K562 (cell line): ENCODE measurements around the gene IFNAR2. TPM values are rescaled to one million over a fixed set of nuclear protein-coding genes. Genes with fewer than 3 reads are reported as not detected.

Experiments used
- ARNT ChIP-seq, 2 experiments: fragments of 450-650 bp; IDR thresholded peaks; 2 replicates each; pipeline ENCODE4 v1.6.1; 2016; ENCODE audit warnings: mild to moderate bottlenecking in 1 of 2
- BCL6 ChIP-seq: fragments of 250-450 bp; sonication (Bioruptor Pico); IDR thresholded peaks from 2 replicates; pipeline ENCODE4 v1.4.0; 2020
- BCLAF1 ChIP-seq, 2 experiments: fragments of 450-650 bp in 1 of 2; IDR thresholded peaks; 2 replicates each; pipeline ENCODE4 v1.6.1; 2011 to 2017; ENCODE audit warnings: low read depth in 2 of 2, antibody characterized with exemption in 1 of 2, borderline replicate concordance in 1 of 2, low read length in 1 of 2, mild to moderate bottlenecking in 1 of 2, mixed read lengths in 1 of 2; ENCODE audit not compliant: control insufficient read depth in 1 of 2
- CBX1 ChIP-seq: sonication (generic); IDR thresholded peaks from 2 replicates; pipeline ENCODE4 v1.6.1; 2016; ENCODE audit warnings: antibody characterized with exemption, low read depth, mild to moderate bottlenecking
- CBX5 ChIP-seq: IDR thresholded peaks from 2 replicates; pipeline ENCODE4 v1.6.1; 2014; ENCODE audit warnings: low read depth, borderline replicate concordance
- CHD1 ChIP-seq: fragments of 200-600 bp; sonication (generic); IDR thresholded peaks from one replicate; pipeline ENCODE4 v1.6.1; 2012; ENCODE audit warnings: mild to moderate bottlenecking, moderate library complexity, low read length, inconsistent platforms
- CREB5 ChIP-seq: fragments of 250-450 bp; sonication (Bioruptor Pico); IDR thresholded peaks from 2 replicates; pipeline ENCODE4 v1.5.0; 2020; ENCODE audit warnings: mild to moderate bottlenecking
- EGR1 ChIP-seq: fragments of 450-650 bp; conservative IDR thresholded peaks from 2 replicates; pipeline ENCODE4 v1.6.1; 2017; ENCODE audit warnings: mild to moderate bottlenecking
- PTRF ChIP-seq: fragments of 450-650 bp; IDR thresholded peaks from 2 replicates; pipeline ENCODE4 v1.6.1; 2016; ENCODE audit warnings: mild to moderate bottlenecking, missing genetic modification characterization, missing compliant biosample characterization
- SETDB1 ChIP-seq: IDR thresholded peaks from one replicate; pipeline ENCODE4 v1.6.1; 2012; ENCODE audit warnings: low read length, control low read depth, inconsistent platforms
- SMAD2 ChIP-seq: fragments of 150-350 bp; IDR thresholded peaks from 2 replicates; pipeline ENCODE4 v1.6.1; 2014; ENCODE audit warnings: low read depth, mild to moderate bottlenecking, low read length
- SREBF1 ChIP-seq: fragments of 150-350 bp; IDR thresholded peaks from 2 replicates; pipeline ENCODE4 v1.6.1; 2014; ENCODE audit warnings: antibody characterized with exemption, low read depth, low read length, borderline replicate concordance
- TRIM24 ChIP-seq, 2 experiments: fragments of 450-650 bp; IDR thresholded peaks; 2 replicates each; pipeline ENCODE4 v1.6.1; 2016
- TRIM28 ChIP-seq: fragments of 450-650 bp; IDR thresholded peaks from 2 replicates; pipeline ENCODE4 v1.6.1; 2017
- ZNF184 ChIP-seq: sonication (generic); formaldehyde crosslinking; IDR thresholded peaks from 2 replicates; pipeline ENCODE4 v1.5.0; 2020; ENCODE audit warnings: missing genetic modification reagents
- ZNF224 ChIP-seq: sonication (generic); formaldehyde crosslinking; IDR thresholded peaks from 2 replicates; pipeline ENCODE4 v1.8.0; 2022; ENCODE audit warnings: mild to moderate bottlenecking, missing genetic modification reagents
- ZNF561 ChIP-seq: fragments of 450-650 bp; formaldehyde crosslinking; conservative IDR thresholded peaks from 2 replicates; pipeline ENCODE4 v1.4.0; 2020; ENCODE audit warnings: mild to moderate bottlenecking, moderate library complexity
- polyA plus RNA-seq, 8 experiments: library from polyadenylated mRNA; depleted of rRNA in 4 of 8; stranded (reverse) in 5 of 8; unstranded in 3 of 8; fragments of >200 nt; fragmentation: Nextera tagmentation in 2 of 8; fragmentation: Illumina TruSeq in 1 of 8; extraction: Ambion mirVana in 2 of 8; extraction: Trizol in 1 of 8; gene quantifications; 2 replicates each; pipeline versions ENCODE4 v1.2.1 to v1.2.3, GENCODE V29; 2011 to 2014; ENCODE audit warnings: inconsistent platforms in 1 of 8, missing spikeins in 1 of 8
- total RNA-seq, 7 experiments: library from RNA; depleted of rRNA in 6 of 7; stranded (reverse); fragments of >200 nt in 6 of 7; fragmentation: Illumina TruSeq in 2 of 7; extraction: Trizol in 2 of 7; gene quantifications; 2 replicates each; pipeline versions ENCODE4 v1.2.1 to v1.2.3, GENCODE V29; 2011 to 2021; ENCODE audit warnings: low replicate concordance in 1 of 7
- TF ChIP-seq, protein P1 (sequence below): fragments of 450-650 bp; formaldehyde crosslinking; IDR thresholded peaks from 2 replicates; pipeline ENCODE4 v1.4.0; 2020; ENCODE audit warnings: mild to moderate bottlenecking, mixed read lengths
- TF ChIP-seq, protein P2 (sequence below): sonication (generic); formaldehyde crosslinking; IDR thresholded peaks from 2 replicates; pipeline ENCODE4 v1.8.1; 2023; ENCODE audit warnings: mild to moderate bottlenecking, missing genetic modification reagents

The IFNAR2 gene
- total and polyA plus RNA-seq, 9 of the 15 experiments (the other 6 are each of a cell fraction or from before 2014, with no cell fraction given) = 1.7 to 48.3 (median 8.4) TPM

DNA sequence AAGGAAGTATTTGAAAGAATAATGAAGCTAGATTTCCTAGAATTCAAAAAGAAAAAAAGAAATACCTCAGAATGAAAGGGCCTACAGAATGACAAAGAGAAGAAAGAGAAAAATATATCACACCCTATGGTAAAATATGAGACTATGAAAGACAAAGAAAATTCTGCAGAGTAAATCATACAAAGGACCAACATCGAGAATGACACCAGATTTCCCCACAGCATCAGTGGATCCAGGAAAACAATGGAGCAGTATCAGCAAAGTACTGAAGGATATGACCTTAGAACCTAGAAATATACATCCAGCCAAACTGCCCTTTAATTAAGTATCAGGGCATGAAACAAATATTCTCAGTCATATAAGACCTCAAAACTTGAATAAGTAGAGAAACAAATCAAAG lies 21.2 kb upstream of the IFNAR2 start (continued):
- no peak for TF ChIP-seq BCLAF1 (IDR thresholded peaks at IDR 0.05; ENCODE audit: borderline replicate concordance in 1 of 2, control insufficient read depth in 1 of 2, low read depth in 2 of 2, low read length in 1 of 2)
- TF ChIP-seq CBX5 = peak; percentile 91
- no peak for TF ChIP-seq SETDB1
- TF ChIP-seq ZNF224 (CRISPR knock-in tag) = no peak
- TF ChIP-seq TRIM28 = peak; percentile 92
- no peak for TF ChIP-seq ZNF561 (CRISPR knock-in tag)
- no peak for TF ChIP-seq ARNT (IDR thresholded peaks at IDR 0.05)
- TF ChIP-seq, protein P1, sequence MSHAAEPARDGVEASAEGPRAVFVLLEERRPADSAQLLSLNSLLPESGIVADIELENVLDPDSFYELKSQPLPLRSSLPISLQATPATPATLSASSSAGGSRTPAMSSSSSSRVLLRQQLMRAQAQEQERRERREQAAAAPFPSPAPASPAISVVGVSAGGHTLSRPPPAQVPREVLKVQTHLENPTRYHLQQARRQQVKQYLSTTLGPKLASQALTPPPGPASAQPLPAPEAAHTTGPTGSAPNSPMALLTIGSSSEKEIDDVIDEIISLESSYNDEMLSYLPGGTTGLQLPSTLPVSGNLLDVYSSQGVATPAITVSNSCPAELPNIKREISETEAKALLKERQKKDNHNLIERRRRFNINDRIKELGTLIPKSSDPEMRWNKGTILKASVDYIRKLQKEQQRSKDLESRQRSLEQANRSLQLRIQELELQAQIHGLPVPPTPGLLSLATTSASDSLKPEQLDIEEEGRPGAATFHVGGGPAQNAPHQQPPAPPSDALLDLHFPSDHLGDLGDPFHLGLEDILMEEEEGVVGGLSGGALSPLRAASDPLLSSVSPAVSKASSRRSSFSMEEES (CRISPR knock-in tag) = no peak
- TF ChIP-seq CBX1 = 0 out of 2 replicates have a peak, but pooled peaks have one; percentile 57
- TF ChIP-seq PTRF (tag) = no peak
- no peak for TF ChIP-seq SMAD2
- TF ChIP-seq EGR1 = no peak
- TF ChIP-seq SREBF1 = no peak
- TF ChIP-seq BCL6 (CRISPR knock-in tag) = no peak
- TF ChIP-seq CREB5 (CRISPR knock-in tag) = no peak
- no peak for TF ChIP-seq ZNF184
- peak in 1 of 2 experiments; percentile 67; a peak in 3 of 4 replicates for TF ChIP-seq TRIM24 (IDR thresholded peaks at IDR 0.05)
- TF ChIP-seq, protein P2, sequence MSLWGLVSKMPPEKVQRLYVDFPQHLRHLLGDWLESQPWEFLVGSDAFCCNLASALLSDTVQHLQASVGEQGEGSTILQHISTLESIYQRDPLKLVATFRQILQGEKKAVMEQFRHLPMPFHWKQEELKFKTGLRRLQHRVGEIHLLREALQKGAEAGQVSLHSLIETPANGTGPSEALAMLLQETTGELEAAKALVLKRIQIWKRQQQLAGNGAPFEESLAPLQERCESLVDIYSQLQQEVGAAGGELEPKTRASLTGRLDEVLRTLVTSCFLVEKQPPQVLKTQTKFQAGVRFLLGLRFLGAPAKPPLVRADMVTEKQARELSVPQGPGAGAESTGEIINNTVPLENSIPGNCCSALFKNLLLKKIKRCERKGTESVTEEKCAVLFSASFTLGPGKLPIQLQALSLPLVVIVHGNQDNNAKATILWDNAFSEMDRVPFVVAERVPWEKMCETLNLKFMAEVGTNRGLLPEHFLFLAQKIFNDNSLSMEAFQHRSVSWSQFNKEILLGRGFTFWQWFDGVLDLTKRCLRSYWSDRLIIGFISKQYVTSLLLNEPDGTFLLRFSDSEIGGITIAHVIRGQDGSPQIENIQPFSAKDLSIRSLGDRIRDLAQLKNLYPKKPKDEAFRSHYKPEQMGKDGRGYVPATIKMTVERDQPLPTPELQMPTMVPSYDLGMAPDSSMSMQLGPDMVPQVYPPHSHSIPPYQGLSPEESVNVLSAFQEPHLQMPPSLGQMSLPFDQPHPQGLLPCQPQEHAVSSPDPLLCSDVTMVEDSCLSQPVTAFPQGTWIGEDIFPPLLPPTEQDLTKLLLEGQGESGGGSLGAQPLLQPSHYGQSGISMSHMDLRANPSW = no peak
- TF ChIP-seq CHD1 = no peak
